Measurements from ENCODE around the gene RNASEH2B. TPM values are rescaled to one million over a fixed set of nuclear protein-coding genes. Genes with fewer than 3 reads are reported as not detected.

The RNASEH2B gene
- total RNA-seq (2014; rRNA removed; shearing (Covaris generic)) = 65.5 and 97.8 TPM in 2 replicates

DNA sequence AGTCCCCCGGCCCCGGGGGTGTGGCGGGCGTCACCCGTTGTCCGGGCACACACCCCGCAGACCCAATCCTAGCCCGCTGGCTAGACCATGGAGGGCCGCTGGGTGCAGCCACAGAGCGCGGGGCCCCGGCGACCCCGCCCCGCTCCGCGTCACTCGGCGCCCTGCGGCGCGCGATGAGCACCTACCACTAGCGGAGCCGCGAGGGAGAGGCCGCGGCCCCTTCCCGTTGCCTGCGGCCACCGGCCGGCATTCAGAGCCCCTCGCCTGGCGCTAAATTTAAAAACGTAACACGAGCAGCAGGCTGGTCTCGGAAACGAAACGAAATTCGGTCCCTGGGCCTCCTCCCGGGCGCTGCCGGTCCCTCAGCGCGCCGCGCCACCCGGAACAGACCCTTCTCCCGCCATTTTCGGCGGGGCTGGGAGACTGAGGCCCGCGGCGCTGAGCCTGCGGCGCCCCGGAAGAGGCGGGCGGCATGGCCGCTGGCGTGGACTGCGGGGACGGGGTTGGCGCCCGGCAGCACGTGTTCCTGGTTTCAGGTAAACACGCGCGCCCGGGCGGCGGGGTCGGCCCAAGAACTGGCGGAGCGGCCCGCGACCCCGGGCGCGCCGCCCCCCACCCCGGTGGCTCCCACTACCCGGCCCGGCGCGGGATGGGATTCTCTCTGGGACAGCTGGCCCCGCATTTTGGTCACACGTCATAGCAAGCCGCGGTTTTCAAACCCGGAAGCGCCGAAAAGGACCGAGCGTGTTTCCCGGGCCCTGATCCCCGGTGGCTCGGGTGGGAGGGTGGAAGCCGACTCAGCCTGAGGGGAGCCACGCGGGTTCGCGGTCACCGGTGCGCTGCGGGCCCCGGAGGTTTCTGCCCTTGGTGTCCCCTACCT, at the start of gene RNASEH2B:
RNASEH2B (plus strand) TSS at position 187 of the 880 bp plus-strand sequence; CDS start at position 473, 286 bp downstream.
- DNase-seq (ENCODE audit: low read depth) = peak; percentile 64

DNA sequence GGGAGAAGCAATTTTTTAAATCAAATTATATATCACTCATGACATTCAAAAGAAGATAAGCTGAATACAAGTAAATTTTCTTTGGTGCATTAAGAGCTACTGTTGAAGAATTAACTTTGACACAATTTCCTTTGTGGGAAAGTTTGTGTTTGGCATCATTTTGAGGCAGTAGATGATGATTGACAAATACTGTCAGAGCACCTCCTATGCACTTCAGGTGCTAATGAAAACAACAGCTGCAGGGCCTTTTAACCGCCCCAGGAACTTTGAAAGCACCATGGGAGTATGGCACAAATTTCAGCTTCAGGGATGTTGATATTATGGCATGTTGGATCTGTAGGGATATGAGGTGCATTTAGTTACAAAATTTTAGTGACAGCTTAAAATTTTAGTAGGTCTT, 45.1 kb upstream of the RNASEH2B start:
- no peak for DNase-seq (ENCODE audit: low read depth)

GRCh38 chr13:50866817-50867636, 42.6 kb upstream of the RNASEH2B start:
- peak; percentile 71 for DNase-seq (ENCODE audit: low read depth)

- no peak for DNase-seq (ENCODE audit: low read depth)
Observed at GRCh38 chr13:50867637-50867945, 42.0 kb upstream of the RNASEH2B start.

DNA sequence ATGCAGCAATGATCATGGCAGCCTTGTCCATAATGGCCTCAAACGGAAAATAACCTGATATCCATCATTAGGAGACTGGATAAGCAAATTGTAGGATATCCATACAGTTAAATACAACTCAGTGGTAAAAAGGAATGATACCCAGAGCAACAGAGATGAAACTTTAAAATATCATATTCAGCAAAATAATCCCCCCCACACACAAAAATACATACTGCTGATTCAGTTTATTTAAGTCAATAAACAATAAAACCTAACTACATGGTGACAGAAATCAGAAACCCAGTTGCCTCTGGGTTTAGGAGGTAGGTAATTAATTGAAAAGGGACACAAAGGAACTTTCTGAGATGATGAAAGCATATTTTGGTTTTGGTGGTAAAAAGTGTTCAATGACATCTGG, 38.2 kb upstream of the RNASEH2B start:
- no peak for DNase-seq (ENCODE audit: low read depth)

- no peak for DNase-seq (ENCODE audit: low read depth)
Observed at GRCh38 chr13:50873467-50873866, 36.1 kb upstream of the RNASEH2B start.

GRCh38 chr13:50873991-50874390, 35.6 kb upstream of the RNASEH2B start:
- no peak for DNase-seq (ENCODE audit: low read depth)

DNA sequence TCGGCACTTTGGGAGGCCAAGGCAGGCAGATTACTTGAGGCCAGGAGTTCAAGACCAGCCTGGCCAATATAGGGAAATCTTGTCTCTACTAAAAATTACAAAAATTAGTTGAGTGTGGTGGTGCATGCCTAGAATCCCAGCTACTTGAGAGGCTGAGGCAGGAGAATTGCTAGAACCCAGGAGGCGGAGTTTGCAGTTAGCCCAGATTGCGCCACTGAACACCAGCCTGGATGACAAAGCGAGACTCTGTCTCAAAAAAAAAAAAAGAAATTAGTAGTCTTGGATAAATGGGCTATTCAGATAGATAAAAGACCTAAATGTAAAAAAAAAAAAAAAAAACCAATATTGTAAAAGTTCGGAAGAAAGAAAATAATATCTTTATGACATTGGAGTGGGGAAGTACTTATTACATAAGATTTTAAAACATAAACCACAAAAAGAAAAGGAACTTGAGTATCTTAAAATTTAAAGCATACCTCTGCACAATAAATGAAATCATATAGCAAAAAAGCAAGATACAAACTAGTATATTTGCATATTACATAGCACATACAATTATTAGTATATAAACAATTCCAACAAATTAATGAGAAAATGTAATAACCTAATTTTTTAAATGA, 26.7 kb upstream of the RNASEH2B start:
- no peak for DNase-seq (ENCODE audit: low read depth)

DNA sequence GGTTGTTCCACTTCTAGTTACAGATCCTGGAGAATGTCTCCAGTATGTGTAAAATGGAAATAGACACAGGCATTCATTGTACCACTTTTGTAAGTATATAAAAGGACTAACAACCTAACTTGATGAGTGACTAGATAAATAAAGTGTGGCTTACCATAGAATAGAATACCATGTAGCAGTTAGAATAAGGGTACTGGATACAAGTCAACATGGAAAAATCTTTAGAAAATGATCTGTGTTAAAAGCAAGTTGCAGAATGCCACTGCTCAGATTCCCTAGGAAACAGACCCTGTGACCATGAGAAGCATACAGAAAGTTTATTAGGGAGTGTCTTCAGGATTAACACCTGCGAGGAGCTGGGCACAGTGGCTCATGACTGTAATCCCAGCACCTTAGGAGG, 25.9 kb upstream of the RNASEH2B start:
- DNase-seq (ENCODE audit: low read depth) = no peak

DNA sequence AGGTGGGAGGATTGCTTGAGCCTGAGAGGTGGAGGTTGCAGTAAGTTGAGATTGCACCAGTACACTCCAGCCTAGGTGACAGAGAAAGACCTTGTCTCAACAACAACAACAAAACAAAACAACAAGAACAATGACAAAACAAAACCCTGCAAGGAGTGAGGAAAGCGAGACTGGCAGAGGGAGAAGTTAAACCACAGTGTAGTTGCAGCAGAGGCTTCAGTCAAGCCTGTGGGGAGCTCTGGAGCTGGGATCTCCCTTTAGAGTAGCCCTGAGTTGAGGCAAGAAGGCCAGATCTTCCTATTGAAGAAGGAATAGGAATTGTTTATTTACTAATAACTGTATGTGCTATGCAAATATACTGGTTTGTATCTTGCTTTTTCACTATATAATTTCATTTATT, 25.3 kb upstream of the RNASEH2B start:
- no peak for DNase-seq (ENCODE audit: low read depth)

GRCh38 chr13:50887151-50887550, 22.4 kb upstream of the RNASEH2B start:
- DNase-seq (ENCODE audit: low read depth) = no peak

GRCh38 chr13:50888362-50888761, 21.2 kb upstream of the RNASEH2B start:
- no peak for DNase-seq (ENCODE audit: low read depth)

GRCh38 chr13:50889317-50889716, 20.3 kb upstream of the RNASEH2B start:
- no peak for DNase-seq (ENCODE audit: low read depth)

- no peak for DNase-seq (ENCODE audit: low read depth)
Observed at GRCh38 chr13:50891206-50891605, 18.4 kb upstream of the RNASEH2B start.

DNA sequence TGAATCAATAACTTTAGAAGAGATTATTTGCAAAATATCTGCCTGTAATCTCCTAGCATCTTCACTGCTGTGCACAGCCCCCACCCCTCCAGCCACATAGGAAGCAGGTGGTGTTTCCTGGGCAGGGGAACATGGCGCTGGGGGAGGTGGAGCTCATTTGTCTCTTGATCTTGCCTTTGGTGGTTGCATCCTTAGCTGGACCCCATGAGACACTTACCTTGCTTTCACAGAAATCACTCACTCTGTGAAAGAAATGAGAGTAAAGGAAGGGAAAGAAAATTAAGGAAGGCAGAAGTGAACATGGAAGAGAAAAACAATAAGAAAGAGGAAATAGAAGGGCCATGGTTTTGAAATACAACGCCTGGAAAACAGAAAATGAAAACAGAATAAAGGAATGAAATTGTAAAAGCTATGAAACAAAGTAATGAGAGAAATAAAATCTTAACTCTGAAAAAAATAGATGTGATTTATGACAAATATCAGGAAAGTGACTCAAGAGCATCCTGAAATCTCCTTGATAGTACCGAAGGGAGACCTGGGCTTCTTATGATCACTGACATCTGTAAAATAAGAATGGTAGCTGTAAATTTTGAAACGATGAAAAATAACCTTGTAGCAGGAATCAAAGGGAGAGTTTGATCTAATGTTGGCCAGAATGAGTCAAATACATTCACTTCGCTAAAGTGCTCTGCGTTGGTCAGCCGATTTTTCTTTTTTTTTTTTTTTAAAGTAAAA, 17.2 kb upstream of the RNASEH2B start:
- no peak for DNase-seq (ENCODE audit: low read depth)

DNA sequence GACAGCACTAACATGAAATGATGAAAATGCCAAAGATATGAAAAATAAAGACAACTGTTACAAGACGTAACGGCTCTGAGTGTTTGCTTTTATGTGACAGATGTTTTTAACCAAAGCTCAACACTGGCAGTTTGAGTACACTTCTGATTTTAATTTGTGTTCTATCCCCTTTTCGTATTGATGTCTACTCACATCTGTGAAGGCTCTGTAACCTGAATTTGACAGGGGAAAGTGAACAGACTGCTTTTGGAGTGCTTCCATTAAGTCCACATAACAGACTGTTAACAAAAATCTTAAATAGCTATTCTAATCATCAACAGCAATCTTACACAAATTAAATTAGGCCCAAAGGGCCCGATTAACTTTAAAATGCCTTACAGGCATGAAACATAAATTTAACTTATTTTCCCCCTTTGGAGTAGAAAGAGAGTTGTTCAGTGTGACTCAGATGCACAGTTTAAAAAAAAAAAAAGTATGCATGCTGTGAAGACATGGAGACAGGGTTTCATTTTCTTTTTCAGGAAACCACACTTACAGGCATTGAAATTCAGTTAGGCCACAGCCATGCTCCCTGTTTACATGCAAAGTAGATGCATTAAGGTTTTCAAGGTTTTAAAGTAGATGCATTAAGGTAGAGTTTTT, 16.3 kb upstream of the RNASEH2B start:
- DNase-seq (ENCODE audit: low read depth) = peak; percentile 50

GRCh38 chr13:50894012-50894411, 15.6 kb upstream of the RNASEH2B start:
- no peak for DNase-seq (ENCODE audit: low read depth)

GRCh38 chr13:50894504-50894903, 15.1 kb upstream of the RNASEH2B start:
- DNase-seq (ENCODE audit: low read depth) = no peak

GRCh38 chr13:50898338-50898737, 11.3 kb upstream of the RNASEH2B start:
- DNase-seq (ENCODE audit: low read depth) = no peak

- no peak for DNase-seq (ENCODE audit: low read depth)
Observed at GRCh38 chr13:50901701-50902100, 7.9 kb upstream of the RNASEH2B start.

DNA sequence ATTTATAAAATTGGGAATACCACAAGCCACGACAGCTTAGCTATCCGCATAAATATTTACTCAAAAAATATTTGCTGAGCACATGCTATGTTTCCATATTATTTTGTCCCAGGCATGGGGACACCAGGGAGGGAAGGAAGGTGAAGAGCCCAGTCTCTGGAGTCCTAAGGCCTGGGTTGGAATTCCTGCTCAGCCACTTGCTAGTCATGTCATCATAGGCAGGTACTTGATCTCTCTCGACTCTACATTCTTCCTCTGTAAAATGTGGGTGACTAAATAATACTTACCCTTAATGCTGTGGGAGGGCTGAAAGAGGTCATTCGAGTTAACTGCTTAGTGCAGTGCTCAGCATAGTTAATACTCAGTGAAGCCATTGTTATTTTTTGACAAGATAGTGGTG, 4.3 kb upstream of the RNASEH2B start:
- DNase-seq (ENCODE audit: low read depth) = no peak
